ENCODE data around the gene CMSS1. TPM values are rescaled to one million over a fixed set of nuclear protein-coding genes. Genes with fewer than 3 reads are reported as not detected.

Gene CMSS1
- total and polyA plus RNA-seq, 4 donors: 3.8 to 19.5 (median 7.5) TPM

GRCh38 chr3:100053951-100054620 is 236.4 kb downstream of the CMSS1 start (continued):
- TF ChIP-seq HNF4A (conservative IDR thresholded peaks at IDR 0.05): no peak

- no peak overlapping the region for H3K4me3 ChIP-seq (ENCODE audit: low read depth in 1 of 3, low read length in 3 of 3)
- no peak overlapping the region for H3K27ac ChIP-seq (ENCODE audit: low read depth in 1 of 2, low read length in 2 of 2)
- H3K36me3 ChIP-seq (ENCODE audit: control insufficient read depth in 4 of 4, insufficient read depth in 3 of 4, low read depth in 1 of 4, low read length in 3 of 4): no peaks in the 10 kb centered on the region
- H3K4me1 ChIP-seq (ENCODE audit: control insufficient read depth in 4 of 4, insufficient read depth in 4 of 4, low read length in 3 of 4): no peaks in the 10 kb centered on the region
- H3K27me3 ChIP-seq (ENCODE audit: control insufficient read depth in 4 of 4, insufficient read depth in 4 of 4, low read length in 3 of 4): no peaks in the 10 kb centered on the region
- WGBS: 77% methylated on average over 8 of the region's 8 CpGs
- no peaks in the 10 kb centered on the region for H3K9me3 ChIP-seq (ENCODE audit: control insufficient read depth in 4 of 4, low read length in 3 of 4)
- no peak for TF ChIP-seq JUND (IDR thresholded peaks at IDR 0.05)
- peak in 1 of 2 donors; percentile 56 for TF ChIP-seq RXRA (IDR thresholded peaks at IDR 0.05)
- peak in 1 of 2 donors; percentile 5 for TF ChIP-seq HNF4A (conservative IDR thresholded peaks at IDR 0.05)
- no peak for TF ChIP-seq SP1 (IDR thresholded peaks at IDR 0.05)
- TF ChIP-seq, protein P1, sequence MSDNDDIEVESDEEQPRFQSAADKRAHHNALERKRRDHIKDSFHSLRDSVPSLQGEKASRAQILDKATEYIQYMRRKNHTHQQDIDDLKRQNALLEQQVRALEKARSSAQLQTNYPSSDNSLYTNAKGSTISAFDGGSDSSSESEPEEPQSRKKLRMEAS (IDR thresholded peaks at IDR 0.05): no peak
- no peak for TF ChIP-seq TAF1 (conservative IDR thresholded peaks at IDR 0.05)
- TF ChIP-seq NR2F2 (IDR thresholded peaks at IDR 0.05): no peak
- TF ChIP-seq FOXA2 (IDR thresholded peaks at IDR 0.05): no peak
- TF ChIP-seq EGR1 (IDR thresholded peaks at IDR 0.05; ENCODE audit: low read depth in 2 of 2): no peak
- peak; percentile 31 to 46 for TF ChIP-seq RAD21 (IDR thresholded peaks at IDR 0.05)
- TF ChIP-seq FOXA1 (IDR thresholded peaks at IDR 0.05): no peak
- TF ChIP-seq, protein P2, sequence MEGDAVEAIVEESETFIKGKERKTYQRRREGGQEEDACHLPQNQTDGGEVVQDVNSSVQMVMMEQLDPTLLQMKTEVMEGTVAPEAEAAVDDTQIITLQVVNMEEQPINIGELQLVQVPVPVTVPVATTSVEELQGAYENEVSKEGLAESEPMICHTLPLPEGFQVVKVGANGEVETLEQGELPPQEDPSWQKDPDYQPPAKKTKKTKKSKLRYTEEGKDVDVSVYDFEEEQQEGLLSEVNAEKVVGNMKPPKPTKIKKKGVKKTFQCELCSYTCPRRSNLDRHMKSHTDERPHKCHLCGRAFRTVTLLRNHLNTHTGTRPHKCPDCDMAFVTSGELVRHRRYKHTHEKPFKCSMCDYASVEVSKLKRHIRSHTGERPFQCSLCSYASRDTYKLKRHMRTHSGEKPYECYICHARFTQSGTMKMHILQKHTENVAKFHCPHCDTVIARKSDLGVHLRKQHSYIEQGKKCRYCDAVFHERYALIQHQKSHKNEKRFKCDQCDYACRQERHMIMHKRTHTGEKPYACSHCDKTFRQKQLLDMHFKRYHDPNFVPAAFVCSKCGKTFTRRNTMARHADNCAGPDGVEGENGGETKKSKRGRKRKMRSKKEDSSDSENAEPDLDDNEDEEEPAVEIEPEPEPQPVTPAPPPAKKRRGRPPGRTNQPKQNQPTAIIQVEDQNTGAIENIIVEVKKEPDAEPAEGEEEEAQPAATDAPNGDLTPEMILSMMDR (IDR thresholded peaks at IDR 0.05; ENCODE audit: low read depth, low read length, missing input control): no peak
- TF ChIP-seq GABPA (IDR thresholded peaks at IDR 0.05 in 1 of 2, conservative IDR thresholded peaks at IDR 0.05 in 1 of 2): no peak
- no peak for TF ChIP-seq REST (IDR thresholded peaks at IDR 0.05)
- DNase-seq (ENCODE audit: low spot score): no peak
- H3K9ac ChIP-seq (ENCODE audit: low read depth in 1 of 2, low read length in 2 of 2): no peak overlapping the region
Measured at GRCh38 chr3:100057716-100058575, 240.3 kb downstream of the CMSS1 start.
